ENCODE measurements around the gene USP13.

DNA sequence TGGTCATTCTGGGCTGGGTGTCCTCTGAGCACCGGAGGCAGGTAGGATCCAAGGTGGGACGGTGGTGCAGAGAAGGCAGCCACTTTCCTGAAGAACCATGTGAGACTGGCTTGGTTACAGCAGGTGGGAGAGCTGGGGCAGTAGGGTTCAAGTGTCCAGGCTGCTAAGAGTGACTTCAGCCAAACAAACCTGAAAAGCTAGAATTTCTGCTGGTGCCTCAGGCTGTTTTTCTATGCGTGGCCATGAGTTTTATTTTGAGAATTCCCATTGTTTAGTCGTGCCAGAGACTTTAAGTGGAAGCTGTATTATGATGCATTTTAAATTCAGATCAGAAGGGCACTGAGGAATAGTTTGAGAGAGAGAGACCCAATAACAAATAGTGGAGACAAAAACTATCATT is 20.1 kb downstream of the USP13 start:
- TF ChIP-seq, protein P1, sequence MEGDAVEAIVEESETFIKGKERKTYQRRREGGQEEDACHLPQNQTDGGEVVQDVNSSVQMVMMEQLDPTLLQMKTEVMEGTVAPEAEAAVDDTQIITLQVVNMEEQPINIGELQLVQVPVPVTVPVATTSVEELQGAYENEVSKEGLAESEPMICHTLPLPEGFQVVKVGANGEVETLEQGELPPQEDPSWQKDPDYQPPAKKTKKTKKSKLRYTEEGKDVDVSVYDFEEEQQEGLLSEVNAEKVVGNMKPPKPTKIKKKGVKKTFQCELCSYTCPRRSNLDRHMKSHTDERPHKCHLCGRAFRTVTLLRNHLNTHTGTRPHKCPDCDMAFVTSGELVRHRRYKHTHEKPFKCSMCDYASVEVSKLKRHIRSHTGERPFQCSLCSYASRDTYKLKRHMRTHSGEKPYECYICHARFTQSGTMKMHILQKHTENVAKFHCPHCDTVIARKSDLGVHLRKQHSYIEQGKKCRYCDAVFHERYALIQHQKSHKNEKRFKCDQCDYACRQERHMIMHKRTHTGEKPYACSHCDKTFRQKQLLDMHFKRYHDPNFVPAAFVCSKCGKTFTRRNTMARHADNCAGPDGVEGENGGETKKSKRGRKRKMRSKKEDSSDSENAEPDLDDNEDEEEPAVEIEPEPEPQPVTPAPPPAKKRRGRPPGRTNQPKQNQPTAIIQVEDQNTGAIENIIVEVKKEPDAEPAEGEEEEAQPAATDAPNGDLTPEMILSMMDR (IDR thresholded peaks at IDR 0.05) = no peak
- TF ChIP-seq POLR2A (IDR thresholded peaks at IDR 0.05) = no peak
